Measurements from ENCODE around the gene MICAL3.
"Not testable (repeated sequence)": the region's sequence is repeated elsewhere in the genome, so short reads cannot be mapped to it uniquely, and the experiment has no call there.

The MICAL3 gene

DNA sequence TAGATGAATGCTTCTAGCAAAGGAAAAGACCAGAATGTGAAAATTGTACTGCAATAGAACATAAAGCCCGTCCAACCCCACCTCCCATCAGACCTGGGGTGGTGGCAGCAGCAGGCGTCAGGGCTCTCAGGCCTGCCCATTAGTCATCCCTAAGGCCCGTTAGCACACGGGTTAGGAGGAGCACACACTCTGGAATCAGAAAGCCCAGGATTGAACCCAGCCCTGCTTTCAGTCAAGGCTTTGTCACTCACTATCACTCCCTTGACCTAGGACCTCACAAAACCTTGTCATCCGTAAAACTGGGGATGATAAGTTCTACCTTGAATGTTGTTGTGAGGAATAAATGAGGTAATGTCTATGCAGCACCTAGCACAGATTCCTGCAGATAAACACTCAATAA lies 26.9 kb downstream of the MICAL3 start:
- Mint-ChIP-seq H3K4me3 (peak overlapping the region; percentile 44), H3K36me3 (no peaks in the 10 kb centered on the region), H3K27ac (peak overlapping the region; percentile 41), H3K9me3 (no peaks in the 10 kb centered on the region), H3K27me3 (no peaks in the 10 kb centered on the region), H3K4me1 (peaks cover 53% of the 10 kb centered on the region)

DNA sequence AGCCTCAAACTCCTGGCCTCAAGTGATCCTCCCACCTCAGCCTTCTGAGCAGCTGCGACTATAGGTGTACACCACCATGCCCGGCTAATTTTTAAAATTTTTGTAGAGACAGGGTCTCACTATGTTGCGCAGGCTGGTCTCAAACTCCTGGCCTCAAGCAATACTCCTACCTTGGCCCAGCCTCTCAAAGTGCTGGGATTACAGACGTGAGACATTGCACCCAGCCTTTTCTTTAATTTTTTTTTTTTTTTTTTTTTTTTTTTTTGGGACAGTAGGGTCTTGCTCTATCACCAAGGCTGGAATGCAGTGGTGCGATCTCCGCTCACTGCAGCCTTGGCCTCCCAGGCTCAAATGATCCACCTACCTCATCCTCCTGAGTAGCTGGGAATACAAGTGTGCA lies 29.1 kb downstream of the MICAL3 start:
- peaks cover 42% of the 10 kb centered on the region for H3K4me1 Mint-ChIP-seq
- not testable (repeated sequence) for H3K27ac Mint-ChIP-seq, H3K4me3 Mint-ChIP-seq, H3K9me3 Mint-ChIP-seq, H3K36me3 Mint-ChIP-seq, H3K27me3 Mint-ChIP-seq

- Mint-ChIP-seq H3K4me3 (no peak overlapping the region), H3K9me3 (no peaks in the 10 kb centered on the region), H3K4me1 (peaks cover 36% of the 10 kb centered on the region), H3K36me3 (no peaks in the 10 kb centered on the region), H3K27me3 (no peaks in the 10 kb centered on the region), H3K27ac (peak overlapping the region; percentile 32)
These were observed 29.8 kb downstream of the MICAL3 start for GRCh38 chr22:17994424-17995108.

DNA sequence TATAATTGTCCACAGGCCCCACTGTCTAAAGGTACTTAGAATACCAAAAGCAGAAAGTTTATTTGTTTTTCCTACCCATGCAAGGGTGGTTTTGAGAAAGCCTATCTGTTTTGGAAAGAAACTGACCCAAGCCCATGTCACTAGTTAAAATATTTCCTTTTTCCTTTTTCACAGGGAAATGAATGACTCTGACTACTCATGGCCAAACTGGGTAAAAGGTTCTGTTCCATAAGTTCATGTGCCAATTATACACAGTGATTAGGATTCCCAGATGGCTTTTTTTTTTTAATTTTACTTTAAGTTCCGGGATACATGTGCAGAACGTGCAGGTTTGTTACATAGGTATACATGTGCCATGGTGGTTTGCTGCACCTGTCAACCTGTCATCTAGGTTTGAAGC lies 31.4 kb downstream of the MICAL3 start:
- not testable (repeated sequence) for H3K36me3 Mint-ChIP-seq, H3K27ac Mint-ChIP-seq, H3K4me3 Mint-ChIP-seq, H3K27me3 Mint-ChIP-seq, H3K9me3 Mint-ChIP-seq
- peaks cover 33% of the 10 kb centered on the region for H3K4me1 Mint-ChIP-seq

GRCh38 chr22:17991992-17992391 lies 32.4 kb downstream of the MICAL3 start:
- H3K36me3 Mint-ChIP-seq, H3K27me3 Mint-ChIP-seq, H3K9me3 Mint-ChIP-seq, H3K4me3 Mint-ChIP-seq, H3K27ac Mint-ChIP-seq: not testable (repeated sequence)
- peaks cover 28% of the 10 kb centered on the region for H3K4me1 Mint-ChIP-seq

DNA sequence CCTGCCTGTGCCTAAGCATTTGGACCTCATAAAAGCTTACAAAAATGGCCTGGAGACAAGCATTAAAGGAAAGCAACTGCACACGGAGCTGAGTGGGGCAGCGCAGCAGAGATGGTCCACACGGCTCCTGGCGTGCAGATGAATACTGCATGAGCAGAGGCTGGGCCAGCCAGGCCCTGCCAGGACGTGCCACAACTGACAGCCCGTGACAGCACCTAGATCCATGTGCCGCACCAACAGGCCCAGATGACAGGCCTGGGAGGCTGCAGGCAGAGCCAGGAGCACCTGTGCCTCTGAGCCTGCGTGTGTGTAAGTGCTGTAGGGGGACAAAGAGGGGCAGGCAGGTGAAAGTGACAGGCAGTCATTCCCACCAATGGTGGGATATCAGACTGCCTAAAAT lies 33.4 kb downstream of the MICAL3 start:
- H3K27ac Mint-ChIP-seq: no peak overlapping the region
- peaks cover 20% of the 10 kb centered on the region for H3K4me1 Mint-ChIP-seq
- no peak overlapping the region for H3K4me3 Mint-ChIP-seq
- no peaks in the 10 kb centered on the region for H3K9me3 Mint-ChIP-seq
- H3K36me3 Mint-ChIP-seq: no peaks in the 10 kb centered on the region
- no peaks in the 10 kb centered on the region for H3K27me3 Mint-ChIP-seq

DNA sequence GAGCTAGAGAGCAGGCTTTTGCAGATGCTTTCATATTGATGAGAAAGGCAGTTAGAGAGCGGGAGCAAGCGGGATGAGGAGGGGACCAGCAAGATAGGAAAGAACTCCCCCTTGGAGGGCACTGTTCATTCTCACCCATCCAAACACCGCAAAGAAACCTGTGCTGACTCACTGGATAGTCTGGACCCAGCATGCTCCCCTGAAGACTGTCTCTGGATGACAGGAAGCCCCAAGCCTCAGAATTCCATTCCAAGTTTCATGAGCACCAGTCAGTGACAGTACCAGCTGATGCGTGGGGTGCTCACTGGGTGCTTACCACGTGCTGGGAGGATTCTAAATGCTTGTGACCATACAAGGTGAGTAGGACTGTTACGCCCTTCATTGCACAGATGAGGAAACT lies 34.2 kb downstream of the MICAL3 start:
- Mint-ChIP-seq H3K4me1 (peaks cover 19% of the 10 kb centered on the region), H3K27ac (no peak overlapping the region), H3K4me3 (no peak overlapping the region), H3K9me3 (no peaks in the 10 kb centered on the region), H3K36me3 (no peaks in the 10 kb centered on the region), H3K27me3 (no peaks in the 10 kb centered on the region)

- Mint-ChIP-seq H3K36me3 (no peaks in the 10 kb centered on the region), H3K27me3 (no peaks in the 10 kb centered on the region), H3K27ac (no peak overlapping the region), H3K4me3 (no peak overlapping the region), H3K4me1 (peaks cover 17% of the 10 kb centered on the region), H3K9me3 (no peaks in the 10 kb centered on the region)
These were observed 35.4 kb downstream of the MICAL3 start for GRCh38 chr22:17988800-17989513.

GRCh38 chr22:17985606-17986005 lies 38.8 kb downstream of the MICAL3 start:
- no peak overlapping the region for H3K27ac Mint-ChIP-seq
- no peaks in the 10 kb centered on the region for H3K36me3 Mint-ChIP-seq
- H3K4me1 Mint-ChIP-seq: peaks cover 34% of the 10 kb centered on the region
- H3K27me3 Mint-ChIP-seq: no peaks in the 10 kb centered on the region
- no peak overlapping the region for H3K4me3 Mint-ChIP-seq
- no peaks in the 10 kb centered on the region for H3K9me3 Mint-ChIP-seq

GRCh38 chr22:17985071-17985470 lies 39.3 kb downstream of the MICAL3 start:
- H3K4me1 Mint-ChIP-seq: peaks cover 40% of the 10 kb centered on the region
- H3K4me3 Mint-ChIP-seq, H3K36me3 Mint-ChIP-seq, H3K27me3 Mint-ChIP-seq, H3K27ac Mint-ChIP-seq, H3K9me3 Mint-ChIP-seq: not testable (repeated sequence)

- Mint-ChIP-seq H3K27me3 (no peaks in the 10 kb centered on the region), H3K4me3 (no peak overlapping the region), H3K27ac (peak overlapping the region; percentile 47), H3K9me3 (no peaks in the 10 kb centered on the region), H3K36me3 (no peaks in the 10 kb centered on the region), H3K4me1 (peaks cover 36% of the 10 kb centered on the region)
These were observed 40.2 kb downstream of the MICAL3 start for GRCh38 chr22:17984114-17984513.

GRCh38 chr22:17982572-17983141 lies 41.7 kb downstream of the MICAL3 start:
- H3K27ac Mint-ChIP-seq: no peak overlapping the region
- no peaks in the 10 kb centered on the region for H3K36me3 Mint-ChIP-seq
- H3K27me3 Mint-ChIP-seq: no peaks in the 10 kb centered on the region
- H3K4me1 Mint-ChIP-seq: peaks cover 32% of the 10 kb centered on the region
- no peak overlapping the region for H3K4me3 Mint-ChIP-seq
- H3K9me3 Mint-ChIP-seq: no peaks in the 10 kb centered on the region

GRCh38 chr22:17981497-17981896 lies 42.9 kb downstream of the MICAL3 start:
- Mint-ChIP-seq H3K27me3 (no peaks in the 10 kb centered on the region), H3K4me1 (peaks cover 28% of the 10 kb centered on the region), H3K4me3 (no peak overlapping the region), H3K9me3 (no peaks in the 10 kb centered on the region), H3K27ac (no peak overlapping the region), H3K36me3 (no peaks in the 10 kb centered on the region)

GRCh38 chr22:17980638-17981051 lies 43.7 kb downstream of the MICAL3 start:
- Mint-ChIP-seq H3K36me3 (no peaks in the 10 kb centered on the region), H3K4me1 (peaks cover 28% of the 10 kb centered on the region), H3K27me3 (no peaks in the 10 kb centered on the region), H3K4me3 (peak overlapping the region; percentile 85), H3K27ac (peak overlapping the region; percentile 71), H3K9me3 (no peaks in the 10 kb centered on the region)

GRCh38 chr22:17980015-17980590 lies 44.3 kb downstream of the MICAL3 start:
- Mint-ChIP-seq H3K36me3 (no peaks in the 10 kb centered on the region), H3K4me3 (peak overlapping the region; percentile 85), H3K4me1 (peaks cover 28% of the 10 kb centered on the region), H3K9me3 (no peaks in the 10 kb centered on the region), H3K27ac (no peak overlapping the region), H3K27me3 (no peaks in the 10 kb centered on the region)

- Mint-ChIP-seq H3K4me3 (no peak overlapping the region), H3K27ac (no peak overlapping the region), H3K36me3 (no peaks in the 10 kb centered on the region), H3K4me1 (peaks cover 18% of the 10 kb centered on the region), H3K27me3 (no peaks in the 10 kb centered on the region), H3K9me3 (no peaks in the 10 kb centered on the region)
These were observed 46.3 kb downstream of the MICAL3 start for GRCh38 chr22:17978027-17978426.
